ENCODE results near the gene SCRN3.

- TF ChIP-seq, protein P1, sequence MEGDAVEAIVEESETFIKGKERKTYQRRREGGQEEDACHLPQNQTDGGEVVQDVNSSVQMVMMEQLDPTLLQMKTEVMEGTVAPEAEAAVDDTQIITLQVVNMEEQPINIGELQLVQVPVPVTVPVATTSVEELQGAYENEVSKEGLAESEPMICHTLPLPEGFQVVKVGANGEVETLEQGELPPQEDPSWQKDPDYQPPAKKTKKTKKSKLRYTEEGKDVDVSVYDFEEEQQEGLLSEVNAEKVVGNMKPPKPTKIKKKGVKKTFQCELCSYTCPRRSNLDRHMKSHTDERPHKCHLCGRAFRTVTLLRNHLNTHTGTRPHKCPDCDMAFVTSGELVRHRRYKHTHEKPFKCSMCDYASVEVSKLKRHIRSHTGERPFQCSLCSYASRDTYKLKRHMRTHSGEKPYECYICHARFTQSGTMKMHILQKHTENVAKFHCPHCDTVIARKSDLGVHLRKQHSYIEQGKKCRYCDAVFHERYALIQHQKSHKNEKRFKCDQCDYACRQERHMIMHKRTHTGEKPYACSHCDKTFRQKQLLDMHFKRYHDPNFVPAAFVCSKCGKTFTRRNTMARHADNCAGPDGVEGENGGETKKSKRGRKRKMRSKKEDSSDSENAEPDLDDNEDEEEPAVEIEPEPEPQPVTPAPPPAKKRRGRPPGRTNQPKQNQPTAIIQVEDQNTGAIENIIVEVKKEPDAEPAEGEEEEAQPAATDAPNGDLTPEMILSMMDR (IDR thresholded peaks at IDR 0.05) = no peak
- no peak for TF ChIP-seq POLR2A (IDR thresholded peaks at IDR 0.05)
These were observed 10.3 kb upstream of the SCRN3 start for GRCh38 chr2:174385201-174385600.
